Cardiac muscle cell (in vitro differentiated cells and primary cell): ENCODE measurements around the gene SLC27A5. TPM values are rescaled to one million over a fixed set of nuclear protein-coding genes. Genes with fewer than 3 reads are reported as not detected.

Experiments
- DNase-seq, 2 donors: peaks; one replicate each; pipeline versions ENCODE4 v3.0.0 to v3.0.0-alpha.2; 2010 to 2017; ENCODE audit warnings: low read depth in 1 of 2, low spot score in 1 of 2
- H3K27ac ChIP-seq: fragments of 200-600 bp; sonication (generic); 2 replicates; pipeline ENCODE4 v1.5.1; 2016
- H3K27me3 ChIP-seq: fragments of 200-600 bp; sonication (generic); 2 replicates; pipeline ENCODE4 v1.6.0; 2016; ENCODE audit warnings: control low read depth
- H3K36me3 ChIP-seq: fragments of 200-600 bp; sonication (generic); 2 replicates; pipeline ENCODE4 v1.5.1; 2016; ENCODE audit warnings: control low read depth
- H3K4me1 ChIP-seq: fragments of 200-600 bp; sonication (generic); 2 replicates; pipeline ENCODE4 v1.8.1; 2017; ENCODE audit warnings: low read depth, mild to moderate bottlenecking, mixed run types
- H3K4me3 ChIP-seq: fragments of 200-600 bp; sonication (generic); 2 replicates; pipeline ENCODE4 v1.5.1; 2016; ENCODE audit warnings: mild to moderate bottlenecking
- H3K9me3 ChIP-seq: fragments of 200-600 bp; sonication (generic); 2 replicates; pipeline ENCODE4 v1.5.1; 2017; ENCODE audit warnings: low read depth, mild to moderate bottlenecking, control low read depth
- CTCF ChIP-seq: IDR thresholded peaks from 2 replicates; pipeline ENCODE4 v1.5.1; 2012; ENCODE audit warnings: low read depth, mild to moderate bottlenecking, low read length
- polyA plus RNA-seq: library from polyadenylated mRNA; unstranded; fragments of >200 nt; fragmentation: Nextera tagmentation; extraction: Ambion mirVana; gene quantifications from 2 replicates; pipeline ENCODE4 v1.2.1, GENCODE V29; 2016
- total RNA-seq: library from RNA; depleted of rRNA; stranded (reverse); fragments of >200 nt; gene quantifications from 2 replicates; pipeline ENCODE4 v1.2.3, GENCODE V29; 2016

SLC27A5 gene, protein sequence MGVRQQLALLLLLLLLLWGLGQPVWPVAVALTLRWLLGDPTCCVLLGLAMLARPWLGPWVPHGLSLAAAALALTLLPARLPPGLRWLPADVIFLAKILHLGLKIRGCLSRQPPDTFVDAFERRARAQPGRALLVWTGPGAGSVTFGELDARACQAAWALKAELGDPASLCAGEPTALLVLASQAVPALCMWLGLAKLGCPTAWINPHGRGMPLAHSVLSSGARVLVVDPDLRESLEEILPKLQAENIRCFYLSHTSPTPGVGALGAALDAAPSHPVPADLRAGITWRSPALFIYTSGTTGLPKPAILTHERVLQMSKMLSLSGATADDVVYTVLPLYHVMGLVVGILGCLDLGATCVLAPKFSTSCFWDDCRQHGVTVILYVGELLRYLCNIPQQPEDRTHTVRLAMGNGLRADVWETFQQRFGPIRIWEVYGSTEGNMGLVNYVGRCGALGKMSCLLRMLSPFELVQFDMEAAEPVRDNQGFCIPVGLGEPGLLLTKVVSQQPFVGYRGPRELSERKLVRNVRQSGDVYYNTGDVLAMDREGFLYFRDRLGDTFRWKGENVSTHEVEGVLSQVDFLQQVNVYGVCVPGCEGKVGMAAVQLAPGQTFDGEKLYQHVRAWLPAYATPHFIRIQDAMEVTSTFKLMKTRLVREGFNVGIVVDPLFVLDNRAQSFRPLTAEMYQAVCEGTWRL
- 17.7 and 23.9 TPM in 2 replicates for total RNA-seq
- polyA plus RNA-seq: 22.5 and 22.8 TPM in 2 replicates

- Histone ChIP-seq H3K27me3 (no peaks in the 10 kb centered on the region), H3K36me3 (peaks cover 5% of the 10 kb centered on the region), H3K4me1 (no peaks in the 10 kb centered on the region), H3K27ac (no peak within 1 kb of the TSS), H3K9me3 (no peaks in the 10 kb centered on the region), H3K4me3 (no peak within 1 kb of the TSS)
- DNase-seq: no peak
- no peak for TF ChIP-seq CTCF
Measured at GRCh38 chr19:58511353-58512208, at the start of gene SLC27A5. Gene SLC27A5, minus strand, starts transcription at chr19:58511992. Its CDS starts 37 bp downstream, at chr19:58511955.

GRCh38 chr19:58560921-58561320, 49.1 kb upstream of the SLC27A5 start:
- no peaks in the 10 kb centered on the region for H3K27me3 ChIP-seq
- no peak overlapping the region for H3K27ac ChIP-seq
- no peaks in the 10 kb centered on the region for H3K9me3 ChIP-seq
- H3K36me3 ChIP-seq: peaks cover 9% of the 10 kb centered on the region
- no peak for TF ChIP-seq CTCF
- H3K4me3 ChIP-seq: no peak overlapping the region
- no peak for DNase-seq
- peaks cover 22% of the 10 kb centered on the region for H3K4me1 ChIP-seq

DNA sequence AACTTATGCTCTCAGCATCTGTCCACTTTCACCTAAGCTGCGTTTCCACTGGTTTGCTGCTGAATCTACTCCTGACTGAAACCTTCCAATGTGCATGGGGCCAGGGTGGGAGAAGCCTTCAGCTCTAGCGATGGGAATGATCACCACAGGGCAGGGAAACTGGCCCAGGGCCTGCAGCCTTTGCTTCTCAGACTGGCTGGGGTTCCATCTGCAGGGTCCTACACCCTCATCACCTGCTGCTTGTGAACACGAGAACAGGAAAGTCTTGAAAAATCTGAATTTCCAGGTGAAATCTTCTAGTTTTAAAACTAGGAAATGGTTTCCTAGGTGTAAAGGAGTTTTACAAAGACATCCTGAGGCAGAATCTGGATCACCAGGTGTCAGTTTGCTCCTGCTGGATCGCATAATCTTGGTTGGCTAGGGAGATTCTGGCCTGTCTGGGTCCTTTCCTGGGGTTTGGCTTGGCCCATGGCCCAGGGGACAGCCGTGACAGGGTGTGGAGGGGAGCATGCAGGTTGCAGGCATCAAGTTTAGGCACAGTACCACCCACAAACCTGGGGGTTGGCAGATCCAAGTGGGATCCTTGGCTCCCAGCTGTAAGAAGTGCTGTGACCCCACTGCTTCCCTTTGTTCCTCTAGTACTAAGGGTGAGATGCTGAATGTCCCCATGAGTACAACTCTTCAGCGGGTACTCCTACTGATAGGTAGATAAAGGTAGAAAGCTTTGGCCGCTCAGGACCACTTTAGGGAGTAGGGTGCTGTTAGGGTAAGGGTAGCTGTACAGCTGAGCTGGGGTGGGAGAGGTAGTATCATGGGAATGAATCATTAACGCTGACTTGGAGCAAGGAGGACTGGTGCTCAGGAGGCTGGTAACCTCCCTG, 48.5 kb upstream of the SLC27A5 start:
- no peak for DNase-seq
- H3K4me1 ChIP-seq: peaks cover 26% of the 10 kb centered on the region
- H3K4me3 ChIP-seq: peak overlapping the region; percentile 56
- H3K9me3 ChIP-seq: no peaks in the 10 kb centered on the region
- peak overlapping the region; percentile 99 for H3K27ac ChIP-seq
- H3K36me3 ChIP-seq: peaks cover 9% of the 10 kb centered on the region
- H3K27me3 ChIP-seq: no peaks in the 10 kb centered on the region
- TF ChIP-seq CTCF: no peak

DNA sequence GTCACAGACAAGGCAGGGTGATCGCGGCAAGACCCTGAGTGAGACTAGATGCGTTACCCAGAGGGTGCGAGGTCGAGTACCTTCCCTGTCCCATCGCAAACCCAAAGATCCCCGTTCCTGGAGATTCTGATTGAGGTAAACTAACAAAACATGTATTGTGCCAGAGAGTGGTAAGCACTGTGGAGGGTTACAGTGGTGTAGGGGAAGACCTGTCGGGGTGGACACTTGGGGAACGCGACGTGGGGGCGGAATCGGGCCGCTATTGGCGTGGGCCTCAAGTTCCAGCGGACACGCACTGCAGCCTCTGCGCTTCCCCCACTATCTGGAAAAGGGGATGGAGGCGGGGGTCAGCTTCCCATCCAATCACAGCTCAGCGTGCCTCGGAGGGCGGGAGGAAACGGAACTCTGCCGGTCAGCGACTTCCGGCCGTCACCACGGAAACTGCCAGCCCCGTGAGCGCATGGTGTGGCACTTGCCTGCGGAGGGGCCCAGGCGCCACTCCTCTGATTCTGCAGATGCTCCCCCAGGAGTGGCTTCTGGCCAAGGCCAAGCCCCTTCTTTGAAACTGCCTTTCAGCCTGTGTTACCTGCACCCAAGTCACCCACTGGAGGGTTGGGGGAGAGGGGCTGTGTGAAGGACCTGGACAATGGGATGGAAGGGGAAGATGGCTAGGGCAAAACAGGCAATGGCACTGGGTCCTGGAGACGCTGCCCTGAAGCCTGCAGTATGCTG, 47.6 kb upstream of the SLC27A5 start:
- H3K4me1 ChIP-seq: peaks cover 26% of the 10 kb centered on the region
- H3K27ac ChIP-seq: peak overlapping the region; percentile 99
- no peaks in the 10 kb centered on the region for H3K9me3 ChIP-seq
- TF ChIP-seq CTCF: no peak
- DNase-seq: peak; percentile 95
- peak overlapping the region; percentile 56 for H3K4me3 ChIP-seq
- peaks cover 9% of the 10 kb centered on the region for H3K36me3 ChIP-seq
- no peaks in the 10 kb centered on the region for H3K27me3 ChIP-seq
